T-cell (primary cell): ENCODE data around the gene MYO15A. TPM values are rescaled to one million over a fixed set of nuclear protein-coding genes. Genes with fewer than 3 reads are reported as not detected.
A peak's percentile ranks its signal among the peaks of the same experiment; 100 is the strongest.

Source experiments
- ATAC-seq, 4 experiments: fragments of 200-7000 bp in 3 of 4; fragments of 150-1000 bp in 1 of 4; cut with Tn5 transposase; replicated peaks in 1 of 4; 1 replicate in 3 of 4; 2 replicates in 1 of 4; pipeline ENCODE4 v1.10.0; 2021; ENCODE audit warnings: moderate library complexity in 3 of 4, mild to moderate bottlenecking in 2 of 4, moderate number of reproducible peaks in 1 of 4
- CTCF ChIA-PET, 2 donors: fragments of 300-600 bp; sonication (Branson Sonifier 250); formaldehyde crosslinking; loops; one replicate each; lab custom pipeline; 2022; ENCODE audit warnings: antibody characterized with exemption in 2 of 2; lab: Charles Lee
- POLR2A ChIA-PET, 2 donors: fragments of 300-600 bp; sonication (Branson Sonifier 250); formaldehyde crosslinking; loops; one replicate each; lab custom pipeline; 2022; ENCODE audit warnings: antibody characterized with exemption in 2 of 2; lab: Charles Lee
- DNase-seq, 35 experiments: peaks; one replicate each; pipeline versions ENCODE4 v3.0.0 to v3.0.0-alpha.2; 2013 to 2023
- H3K27ac ChIP-seq: one replicate; pipeline ENCODE4 v1.5.1; 2013; ENCODE audit warnings: low read length
- H3K27me3 ChIP-seq, 2 experiments: replicated peaks in 1 of 2; 1 replicate in 1 of 2; 2 replicates in 1 of 2; pipeline versions ENCODE4 v1.6.1 to v1.7.0; 2013; ENCODE audit warnings: low read length in 1 of 2, mixed read lengths in 1 of 2; ENCODE audit not compliant: control insufficient read depth in 2 of 2, insufficient read depth in 2 of 2; ENCODE audit errors: extremely low read depth in 1 of 2
- H3K36me3 ChIP-seq, 2 donors: 1 replicate in 1 of 2; 2 replicates in 1 of 2; pipeline versions ENCODE4 v1.6.1 to v1.7.0; 2013; ENCODE audit warnings: low read length in 1 of 2; ENCODE audit not compliant: control insufficient read depth in 2 of 2, insufficient read depth in 1 of 2; ENCODE audit errors: extremely low read depth in 1 of 2
- H3K4me1 ChIP-seq, 2 experiments: 1 replicate in 1 of 2; 2 replicates in 1 of 2; pipeline versions ENCODE4 v1.6.1 to v1.7.0; 2013; ENCODE audit warnings: low read length in 2 of 2, mixed read lengths in 1 of 2; ENCODE audit not compliant: insufficient read depth in 2 of 2, control insufficient read depth in 1 of 2; ENCODE audit errors: extremely low read depth in 1 of 2
- H3K4me3 ChIP-seq, 2 donors: 1 replicate in 1 of 2; 2 replicates in 1 of 2; pipeline versions ENCODE4 v1.5.1 to v1.7.0; 2013; ENCODE audit warnings: mild to moderate bottlenecking in 2 of 2, low read length in 1 of 2, moderate library complexity in 1 of 2; ENCODE audit not compliant: control insufficient read depth in 1 of 2; ENCODE audit errors: extremely low read depth in 1 of 2
- H3K9me3 ChIP-seq: 2 replicates; pipeline ENCODE4 v1.7.0; 2013
- H3K27ac Mint-ChIP-seq, 2 donors: one replicate each; pipeline ENCODE4 v1.8.0; 2020 to 2021; ENCODE audit warnings: mild to moderate bottlenecking in 2 of 2, mixed read lengths in 2 of 2
- H3K27me3 Mint-ChIP-seq, 2 donors: one replicate each; pipeline ENCODE4 v1.8.0; 2021 to 2022; ENCODE audit warnings: mixed read lengths in 2 of 2
- H3K36me3 Mint-ChIP-seq: one replicate; pipeline ENCODE4 v1.8.0; 2021; ENCODE audit warnings: mixed read lengths
- H3K4me1 Mint-ChIP-seq, 3 donors: one replicate each; pipeline ENCODE4 v1.8.0; 2020 to 2022; ENCODE audit warnings: mixed read lengths in 3 of 3, mild to moderate bottlenecking in 1 of 3
- H3K4me3 Mint-ChIP-seq, 3 donors: one replicate each; pipeline ENCODE4 v1.8.0; 2020 to 2022; ENCODE audit warnings: mild to moderate bottlenecking in 3 of 3, mixed read lengths in 3 of 3, moderate library complexity in 3 of 3
- H3K9me3 Mint-ChIP-seq, 3 donors: one replicate each; pipeline ENCODE4 v1.8.0; 2020 to 2022; ENCODE audit warnings: mixed read lengths in 3 of 3
- WGBS: methylation state at CpG from one replicate; pipeline ENCODE4 v1.1.5; 2013; ENCODE audit warnings: missing lambda C conversion rate; ENCODE audit not compliant: insufficient coverage; 5-methylcytosine and 5-hydroxymethylcytosine counted together
- total RNA-seq, 35 experiments: library from RNA in 6 of 35; stranded (reverse) in 6 of 35; fragments of 120-200 nt in 1 of 35; gene quantifications; one replicate each; pipeline versions ENCODE4 v1.2.1 to v1.2.4 and lab custom pipeline; 2013 to 2026

Gene MYO15A
- total RNA-seq, 5 donors from 2014 or later (not counting 1 experiment from before 2014, with no cell fraction given), result 0.76 to 1.9 (median 1.3) TPM

GRCh38 chr17:18087610-18088491 is 20.7 kb upstream of the MYO15A start, which contains the start of gene DRG2:
TSS of gene DRG2 (plus strand) at chr17:18087948. CDS start at chr17:18088024, 76 bp downstream.
- DNase-seq (peak; percentile 66 to 94 (median 82)), ATAC-seq (peak; percentile 92 to 95 (median 94))
- Mint-ChIP-seq H3K4me3 (peak within 1 kb of the TSS; percentile 95 to 99 (median 99)), H3K36me3 (peaks cover 3% of the 10 kb centered on the region), H3K27me3 (no peaks in the 10 kb centered on the region), H3K9me3 (no peaks in the 10 kb centered on the region), H3K4me1 (peaks cover 28 to 31% (median 29%) of the 10 kb centered on the region in 3 donors), H3K27ac (peak within 1 kb of the TSS; percentile 99)
- peaks cover 6 to 30% of the 10 kb centered on the region in 2 experiments for H3K4me1 ChIP-seq
- 1% methylated on average over 52 of the region's 52 CpGs for WGBS
- peak within 1 kb of the TSS; percentile 80 for H3K27ac ChIP-seq
- ChIA-PET POLR2A (no interaction called here), CTCF (no interaction called here)
- H3K4me3 ChIP-seq, result peak within 1 kb of the TSS; percentile 98 to 99
- H3K27me3 ChIP-seq, result peaks cover 0 to under 1% of the 10 kb centered on the region in 2 experiments
- H3K36me3 ChIP-seq, result peaks cover 0 to 6% of the 10 kb centered on the region in 2 donors
- H3K9me3 ChIP-seq, result no peaks in the 10 kb centered on the region

- no peak overlapping the region for H3K4me3 ChIP-seq
- DNase-seq (no peak), ATAC-seq (no peak)
- H3K27ac Mint-ChIP-seq, result peak overlapping the region; percentile 48 to 75
- CTCF ChIA-PET, result interaction anchor here in 1 of 2 donors (0.7 kb wide), 1 partner anchor 38 kb away, joined by 7 read pairs; no protein-coding TSS in a partner anchor
- H3K36me3 ChIP-seq, result peaks cover 8 to 17% of the 10 kb centered on the region in 2 donors
- WGBS, result 100% methylated on average over 2 of the region's 2 CpGs
- no peak overlapping the region for H3K27ac ChIP-seq
- POLR2A ChIA-PET, result no interaction called here
- no peaks in the 10 kb centered on the region for H3K27me3 Mint-ChIP-seq
- H3K27me3 ChIP-seq, result no peaks in the 10 kb centered on the region
- no peaks in the 10 kb centered on the region for H3K9me3 Mint-ChIP-seq
- no peaks in the 10 kb centered on the region for H3K9me3 ChIP-seq
- peaks cover 10% of the 10 kb centered on the region for H3K36me3 Mint-ChIP-seq
- H3K4me1 Mint-ChIP-seq, result peaks cover 32 to 36% (median 34%) of the 10 kb centered on the region in 3 donors
- H3K4me1 ChIP-seq, result peaks cover 6 to 30% of the 10 kb centered on the region in 2 experiments
- H3K4me3 Mint-ChIP-seq, result peak overlapping the region; percentile 45 to 95 (median 61)
Measured at GRCh38 chr17:18089613-18090012, 18.9 kb upstream of the MYO15A start.

DNA sequence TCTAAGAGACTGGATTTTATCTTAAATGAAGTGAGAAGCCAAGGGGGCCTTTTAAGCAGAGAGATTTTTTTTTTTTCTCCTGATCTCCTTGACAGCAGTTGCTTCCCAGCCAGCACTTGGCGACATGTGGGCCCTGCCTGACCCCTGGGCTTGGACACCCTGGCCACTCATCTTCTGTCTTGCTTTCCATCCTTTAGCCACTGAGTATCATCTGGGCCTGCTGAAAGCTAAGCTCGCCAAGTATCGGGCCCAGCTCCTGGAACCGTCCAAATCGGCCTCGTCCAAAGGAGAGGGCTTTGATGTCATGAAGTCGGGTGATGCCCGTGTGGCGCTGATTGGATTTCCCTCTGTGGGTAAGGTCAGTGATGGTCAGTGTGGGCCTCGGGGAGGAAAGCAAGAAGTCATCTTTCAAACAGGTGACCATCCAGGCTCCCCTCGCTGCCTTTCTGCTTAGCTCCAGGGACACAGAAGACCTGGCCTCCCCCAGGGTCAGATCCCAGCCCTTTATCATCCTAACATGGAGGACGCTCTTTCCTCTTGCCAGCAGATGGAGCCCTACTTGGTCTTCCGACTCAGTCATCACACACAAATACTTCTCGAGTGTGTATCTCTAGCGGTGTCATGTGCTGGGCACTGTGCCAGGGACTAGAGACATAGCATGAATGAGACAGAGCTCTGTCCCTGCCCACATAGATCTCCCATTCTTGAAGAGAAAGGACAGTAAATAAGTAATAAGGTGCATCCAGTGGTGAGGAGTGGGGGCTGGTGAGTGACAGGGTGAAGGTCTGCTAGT is 14.7 kb upstream of the MYO15A start:
- H3K4me3 Mint-ChIP-seq, result no peak overlapping the region
- Histone ChIP-seq H3K27me3 (no peaks in the 10 kb centered on the region), H3K9me3 (no peaks in the 10 kb centered on the region), H3K27ac (no peak overlapping the region), H3K4me3 (no peak overlapping the region), H3K4me1 (peaks cover under 1 to 11% of the 10 kb centered on the region in 2 experiments), H3K36me3 (peaks cover 27 to 50% of the 10 kb centered on the region in 2 donors)
- ATAC-seq (peak in 1 of 4 experiments; percentile 27), DNase-seq (peak in 2 of 35 experiments; percentile 15 to 31)
- H3K9me3 Mint-ChIP-seq, result no peaks in the 10 kb centered on the region
- no peak overlapping the region for H3K27ac Mint-ChIP-seq
- peaks cover 25% of the 10 kb centered on the region for H3K36me3 Mint-ChIP-seq
- ChIA-PET POLR2A (no interaction called here), CTCF (interaction anchor here in 1 of 2 donors (0.6 kb wide), 1 partner anchor 375 kb away, joined by 3 read pairs; no protein-coding TSS in a partner anchor)
- H3K27me3 Mint-ChIP-seq, result no peaks in the 10 kb centered on the region
- peaks cover 17 to 27% (median 25%) of the 10 kb centered on the region in 3 donors for H3K4me1 Mint-ChIP-seq
- 100% methylated on average over 2 of the region's 15 CpGs for WGBS

- CTCF ChIA-PET, result no interaction called here
- no peaks in the 10 kb centered on the region for H3K9me3 Mint-ChIP-seq
Measured at GRCh38 chr17:18094409-18094807, 14.1 kb upstream of the MYO15A start.

GRCh38 chr17:18099516-18099915 is 9.0 kb upstream of the MYO15A start:
- H3K36me3 ChIP-seq, result peaks cover 20 to 62% of the 10 kb centered on the region in 2 donors
- no peak for ATAC-seq
- H3K27ac Mint-ChIP-seq, result no peak overlapping the region
- H3K27ac ChIP-seq, result no peak overlapping the region
- H3K27me3 ChIP-seq, result no peaks in the 10 kb centered on the region
- H3K36me3 Mint-ChIP-seq, result peaks cover 34% of the 10 kb centered on the region
- ChIA-PET POLR2A (no interaction called here), CTCF (no interaction called here)
- no peak for DNase-seq
- H3K4me1 ChIP-seq, result no peaks in the 10 kb centered on the region
- no peak overlapping the region for H3K4me3 Mint-ChIP-seq
- no peaks in the 10 kb centered on the region for H3K9me3 Mint-ChIP-seq
- WGBS, result no CpG with 5 or more reads among the region's 14 CpGs
- no peaks in the 10 kb centered on the region for H3K27me3 Mint-ChIP-seq
- no peaks in the 10 kb centered on the region for H3K9me3 ChIP-seq
- H3K4me1 Mint-ChIP-seq, result peaks cover 0 to 10% (median 5%) of the 10 kb centered on the region in 3 donors
- H3K4me3 ChIP-seq, result no peak overlapping the region

More at GRCh38 chr17:18094409-18094807, 14.1 kb upstream of the MYO15A start:
- Histone ChIP-seq H3K4me3 (no peak overlapping the region), H3K4me1 (peaks cover 0 to 5% of the 10 kb centered on the region in 2 experiments), H3K9me3 (no peaks in the 10 kb centered on the region), H3K27ac (no peak overlapping the region), H3K36me3 (peaks cover 27 to 56% of the 10 kb centered on the region in 2 donors), H3K27me3 (no peaks in the 10 kb centered on the region)
- ATAC-seq, result no peak
- H3K4me1 Mint-ChIP-seq, result peaks cover 11 to 21% (median 20%) of the 10 kb centered on the region in 3 donors
- no peaks in the 10 kb centered on the region for H3K27me3 Mint-ChIP-seq
- 98% methylated on average over 6 of the region's 10 CpGs for WGBS
- no peak overlapping the region for H3K27ac Mint-ChIP-seq
- POLR2A ChIA-PET, result no interaction called here
- H3K4me3 Mint-ChIP-seq, result no peak overlapping the region
- DNase-seq, result no peak
- H3K36me3 Mint-ChIP-seq, result peaks cover 27% of the 10 kb centered on the region

DNA sequence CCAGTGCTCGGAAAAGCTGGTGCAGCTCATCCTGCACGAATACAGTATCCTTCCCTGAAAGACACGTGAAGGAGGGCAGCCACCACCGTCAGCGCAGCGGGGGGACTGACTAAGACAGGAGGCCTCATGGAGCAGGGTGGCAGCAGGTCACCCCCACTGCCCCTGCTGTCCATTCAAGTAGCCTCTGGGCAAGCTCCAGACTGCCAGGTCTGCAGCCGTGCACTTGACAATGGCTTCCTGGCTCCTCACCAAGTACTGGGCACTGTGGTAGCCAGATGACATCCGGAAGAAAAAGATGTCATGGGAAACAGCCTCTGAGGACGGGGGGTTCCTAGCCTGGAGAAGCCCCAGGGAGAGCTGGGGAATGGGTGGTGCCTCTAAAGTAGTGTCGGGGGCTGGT is 7.9 kb upstream of the MYO15A start:
- Histone ChIP-seq H3K27ac (no peak overlapping the region), H3K4me3 (no peak overlapping the region), H3K27me3 (no peaks in the 10 kb centered on the region), H3K9me3 (no peaks in the 10 kb centered on the region), H3K4me1 (no peaks in the 10 kb centered on the region), H3K36me3 (peaks cover 19 to 67% of the 10 kb centered on the region in 2 donors)
- no peak overlapping the region for H3K4me3 Mint-ChIP-seq
- peaks cover 35% of the 10 kb centered on the region for H3K36me3 Mint-ChIP-seq
- WGBS, result 97% methylated on average over 10 of the region's 10 CpGs
- no peaks in the 10 kb centered on the region for H3K27me3 Mint-ChIP-seq
- DNase-seq (no peak), ATAC-seq (no peak)
- peaks cover 0 to 9% (median 5%) of the 10 kb centered on the region in 3 donors for H3K4me1 Mint-ChIP-seq
- POLR2A ChIA-PET, result no interaction called here
- CTCF ChIA-PET, result no interaction called here
- H3K9me3 Mint-ChIP-seq, result no peaks in the 10 kb centered on the region
- H3K27ac Mint-ChIP-seq, result no peak overlapping the region
